Body of pancreas (tissue), 4 donors: ENCODE results near the gene CDCP1.

Experiments
- POLR2A ChIP-seq, 3 donors: fragments of 450-650 bp; IDR thresholded peaks; one replicate each; pipeline ENCODE4 v1.6.1; 2016; ENCODE audit warnings: antibody characterized with exemption in 3 of 3, mild to moderate bottlenecking in 2 of 3
- TF ChIP-seq, protein P1 (sequence below), 7 experiments: fragments of 450-650 bp in 4 of 7; fragments of 200-600 bp in 3 of 7; sonication (generic) in 3 of 7; IDR thresholded peaks; one replicate each; pipeline ENCODE4 v1.5.1; 2016 to 2019; ENCODE audit warnings: antibody characterized with exemption in 7 of 7

DNA sequence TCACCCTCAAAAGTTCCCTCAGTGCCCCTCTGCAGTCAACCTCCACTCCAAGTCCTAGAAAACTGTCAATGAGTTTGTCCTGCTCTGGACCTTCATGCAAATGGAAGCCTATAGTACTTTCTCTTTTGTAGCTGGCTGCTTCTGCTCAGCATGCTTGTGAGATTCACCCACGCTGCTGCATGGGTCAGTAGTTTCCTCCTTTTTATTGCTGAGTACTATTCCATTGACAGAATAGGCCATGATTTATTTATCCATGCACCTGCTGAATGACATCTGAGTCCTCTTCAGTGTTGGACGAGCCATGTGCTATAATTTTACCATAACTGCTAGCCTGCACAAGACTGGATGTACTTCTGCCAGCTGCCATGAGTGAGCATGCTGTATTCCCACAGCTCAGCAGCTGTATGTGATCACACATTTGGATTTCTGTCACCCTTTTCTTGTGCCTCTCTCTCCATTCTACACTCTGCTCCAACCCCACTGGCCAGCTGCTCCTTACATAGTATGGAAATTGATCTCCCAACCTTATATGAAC, 26.3 kb downstream of the CDCP1 start:
- TF ChIP-seq, protein P1, sequence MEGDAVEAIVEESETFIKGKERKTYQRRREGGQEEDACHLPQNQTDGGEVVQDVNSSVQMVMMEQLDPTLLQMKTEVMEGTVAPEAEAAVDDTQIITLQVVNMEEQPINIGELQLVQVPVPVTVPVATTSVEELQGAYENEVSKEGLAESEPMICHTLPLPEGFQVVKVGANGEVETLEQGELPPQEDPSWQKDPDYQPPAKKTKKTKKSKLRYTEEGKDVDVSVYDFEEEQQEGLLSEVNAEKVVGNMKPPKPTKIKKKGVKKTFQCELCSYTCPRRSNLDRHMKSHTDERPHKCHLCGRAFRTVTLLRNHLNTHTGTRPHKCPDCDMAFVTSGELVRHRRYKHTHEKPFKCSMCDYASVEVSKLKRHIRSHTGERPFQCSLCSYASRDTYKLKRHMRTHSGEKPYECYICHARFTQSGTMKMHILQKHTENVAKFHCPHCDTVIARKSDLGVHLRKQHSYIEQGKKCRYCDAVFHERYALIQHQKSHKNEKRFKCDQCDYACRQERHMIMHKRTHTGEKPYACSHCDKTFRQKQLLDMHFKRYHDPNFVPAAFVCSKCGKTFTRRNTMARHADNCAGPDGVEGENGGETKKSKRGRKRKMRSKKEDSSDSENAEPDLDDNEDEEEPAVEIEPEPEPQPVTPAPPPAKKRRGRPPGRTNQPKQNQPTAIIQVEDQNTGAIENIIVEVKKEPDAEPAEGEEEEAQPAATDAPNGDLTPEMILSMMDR (IDR thresholded peaks at IDR 0.05), result no peak
- no peak for TF ChIP-seq POLR2A (IDR thresholded peaks at IDR 0.05)
